ENCODE measurements around the gene NR2C1.

NR2C1 gene

DNA sequence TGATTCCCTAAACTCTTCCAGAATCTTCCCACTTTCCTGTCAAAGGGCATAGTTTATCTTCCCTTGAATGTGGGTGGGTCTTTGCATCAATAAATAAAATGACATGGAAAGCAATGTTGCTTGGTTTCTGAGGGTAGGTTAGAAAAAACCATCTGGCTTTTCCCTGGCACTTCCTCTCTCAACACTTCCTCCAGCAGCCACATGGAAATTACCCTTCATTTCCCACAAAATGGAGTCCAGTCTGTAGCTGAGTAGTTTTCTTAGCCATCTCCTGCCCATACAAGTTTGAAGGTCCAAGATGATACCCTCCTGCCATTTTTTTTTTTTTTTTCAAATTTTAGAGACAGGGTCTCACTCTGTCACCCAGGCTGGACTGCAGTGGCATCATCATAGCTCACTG lies 58.9 kb downstream of the NR2C1 start:
- Histone ChIP-seq H3K4me1 (ENCODE audit: low read length) (no peaks in the 10 kb centered on the region), H3K27ac (ENCODE audit: low read length) (no peak overlapping the region)

DNA sequence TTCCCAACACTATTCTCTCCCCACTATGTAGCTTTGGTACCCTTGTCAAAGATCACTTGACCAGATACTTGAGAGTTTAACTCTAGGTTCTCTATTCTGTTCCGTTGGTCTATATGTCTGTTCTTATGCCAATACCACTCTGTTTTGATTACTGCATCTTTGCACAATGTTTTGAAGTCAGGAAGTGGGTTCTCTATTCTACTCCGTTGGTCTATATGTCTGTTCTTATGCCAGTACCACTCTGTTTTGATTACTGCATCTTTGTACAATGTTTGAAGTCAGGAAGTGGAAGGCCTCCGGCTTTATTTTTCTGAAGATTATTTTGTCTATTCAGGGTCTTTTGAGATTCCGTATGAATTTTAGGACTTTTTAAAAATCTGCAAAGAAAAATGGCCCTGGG lies 67.2 kb downstream of the NR2C1 start:
- no peak overlapping the region for H3K27ac ChIP-seq (ENCODE audit: low read length)
- no peaks in the 10 kb centered on the region for H3K4me1 ChIP-seq (ENCODE audit: low read length)
- TF ChIP-seq EZH2phosphoT487 (IDR thresholded peaks at IDR 0.05; ENCODE audit: low read length) = no peak
- TF ChIP-seq, protein P1, sequence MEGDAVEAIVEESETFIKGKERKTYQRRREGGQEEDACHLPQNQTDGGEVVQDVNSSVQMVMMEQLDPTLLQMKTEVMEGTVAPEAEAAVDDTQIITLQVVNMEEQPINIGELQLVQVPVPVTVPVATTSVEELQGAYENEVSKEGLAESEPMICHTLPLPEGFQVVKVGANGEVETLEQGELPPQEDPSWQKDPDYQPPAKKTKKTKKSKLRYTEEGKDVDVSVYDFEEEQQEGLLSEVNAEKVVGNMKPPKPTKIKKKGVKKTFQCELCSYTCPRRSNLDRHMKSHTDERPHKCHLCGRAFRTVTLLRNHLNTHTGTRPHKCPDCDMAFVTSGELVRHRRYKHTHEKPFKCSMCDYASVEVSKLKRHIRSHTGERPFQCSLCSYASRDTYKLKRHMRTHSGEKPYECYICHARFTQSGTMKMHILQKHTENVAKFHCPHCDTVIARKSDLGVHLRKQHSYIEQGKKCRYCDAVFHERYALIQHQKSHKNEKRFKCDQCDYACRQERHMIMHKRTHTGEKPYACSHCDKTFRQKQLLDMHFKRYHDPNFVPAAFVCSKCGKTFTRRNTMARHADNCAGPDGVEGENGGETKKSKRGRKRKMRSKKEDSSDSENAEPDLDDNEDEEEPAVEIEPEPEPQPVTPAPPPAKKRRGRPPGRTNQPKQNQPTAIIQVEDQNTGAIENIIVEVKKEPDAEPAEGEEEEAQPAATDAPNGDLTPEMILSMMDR (IDR thresholded peaks at IDR 0.05; ENCODE audit: low read length) = no peak
- TF ChIP-seq EZH2 (optimal IDR thresholded peaks at IDR 0.05; ENCODE audit: low read depth, low read length) = no peak
- H3K36me3 ChIP-seq (replicated peaks; ENCODE audit: insufficient read depth, low read length) = no peaks in the 10 kb centered on the region
- no peaks in the 10 kb centered on the region for H3K9me3 ChIP-seq (replicated peaks; ENCODE audit: insufficient read depth, low read length)
- H3K9ac ChIP-seq (ENCODE audit: low read length) = no peak overlapping the region
- no peak overlapping the region for H2AFZ ChIP-seq (ENCODE audit: low read length)
- DNase-seq = no peak
- no peak overlapping the region for H3K4me2 ChIP-seq (ENCODE audit: low read depth, low read length)
- H4K20me1 ChIP-seq (ENCODE audit: insufficient read depth, low read length) = no peaks in the 10 kb centered on the region
- no peaks in the 10 kb centered on the region for H3K27me3 ChIP-seq (replicated peaks; ENCODE audit: insufficient read depth, low read length)
- no peaks in the 10 kb centered on the region for H3K9me2 ChIP-seq (replicated peaks; ENCODE audit: insufficient read depth, low read length)
- peaks cover 22% of the 10 kb centered on the region for H3K79me2 ChIP-seq (ENCODE audit: low read length)
- H3F3A ChIP-seq (ENCODE audit: insufficient read depth, low read length) = no peaks in the 10 kb centered on the region; the same call in 1 of the 2 replicates
- H3K4me3 ChIP-seq (ENCODE audit: low read length) = no peak overlapping the region

More for the DNA sequence above, 58.9 kb downstream of the NR2C1 start:
- H3K9me3 ChIP-seq (replicated peaks; ENCODE audit: insufficient read depth, low read length) = no peaks in the 10 kb centered on the region
- H3F3A ChIP-seq (ENCODE audit: insufficient read depth, low read length) = no peaks in the 10 kb centered on the region
- H3K36me3 ChIP-seq (replicated peaks; ENCODE audit: insufficient read depth, low read length) = no peaks in the 10 kb centered on the region
- TF ChIP-seq, protein P1 (IDR thresholded peaks at IDR 0.05; ENCODE audit: low read length) = no peak
- no peak for TF ChIP-seq EZH2 (optimal IDR thresholded peaks at IDR 0.05; ENCODE audit: low read depth, low read length)
- TF ChIP-seq EZH2phosphoT487 (IDR thresholded peaks at IDR 0.05; ENCODE audit: low read length) = no peak
- no peaks in the 10 kb centered on the region for H4K20me1 ChIP-seq (ENCODE audit: insufficient read depth, low read length)
- H3K27me3 ChIP-seq (replicated peaks; ENCODE audit: insufficient read depth, low read length) = no peaks in the 10 kb centered on the region
- no peak overlapping the region for H2AFZ ChIP-seq (ENCODE audit: low read length)
- H3K9ac ChIP-seq (ENCODE audit: low read length) = no peak overlapping the region
- no peak overlapping the region for H3K4me2 ChIP-seq (ENCODE audit: low read depth, low read length)
- no peaks in the 10 kb centered on the region for H3K79me2 ChIP-seq (ENCODE audit: low read length)
- no peaks in the 10 kb centered on the region; the same call in 1 of the 2 replicates for H3K9me2 ChIP-seq (replicated peaks; ENCODE audit: insufficient read depth, low read length)
- no peak for DNase-seq
- no peak overlapping the region for H3K4me3 ChIP-seq (ENCODE audit: low read length)

DNA sequence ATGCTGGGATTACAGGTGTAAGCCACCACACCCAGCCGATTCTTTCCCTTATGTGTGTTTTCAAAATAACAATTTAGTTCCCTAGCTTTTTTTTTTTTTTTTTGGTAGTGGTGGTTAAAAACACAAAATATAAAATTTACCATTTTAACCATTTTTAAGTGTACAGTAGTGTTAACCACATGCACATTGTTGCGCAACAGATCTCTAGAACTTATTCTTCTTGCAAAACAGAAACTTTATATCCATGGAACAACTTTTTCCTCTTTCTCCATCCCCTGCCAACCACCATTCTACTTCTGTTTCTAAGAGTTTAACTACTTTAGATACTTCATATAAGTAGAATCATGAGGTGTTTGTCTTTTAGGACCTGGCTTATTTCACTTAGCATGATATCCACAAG lies 68.8 kb downstream of the NR2C1 start:
- H3K4me1 ChIP-seq (ENCODE audit: low read length) = no peaks in the 10 kb centered on the region
- no peak overlapping the region for H3K9ac ChIP-seq (ENCODE audit: low read length)
- H3K9me2 ChIP-seq (replicated peaks; ENCODE audit: insufficient read depth, low read length) = no peaks in the 10 kb centered on the region
- no peak overlapping the region for H2AFZ ChIP-seq (ENCODE audit: low read length)
- DNase-seq = no peak
- no peaks in the 10 kb centered on the region for H3K36me3 ChIP-seq (replicated peaks; ENCODE audit: insufficient read depth, low read length)
- TF ChIP-seq, protein P1 (IDR thresholded peaks at IDR 0.05; ENCODE audit: low read length) = no peak
- TF ChIP-seq EZH2phosphoT487 (IDR thresholded peaks at IDR 0.05; ENCODE audit: low read length) (no peak), EZH2 (optimal IDR thresholded peaks at IDR 0.05; ENCODE audit: low read depth, low read length) (no peak)
- H3K4me2 ChIP-seq (ENCODE audit: low read depth, low read length) = no peak overlapping the region
- no peaks in the 10 kb centered on the region; the same call in 1 of the 2 replicates for H3F3A ChIP-seq (ENCODE audit: insufficient read depth, low read length)
- no peaks in the 10 kb centered on the region for H3K27me3 ChIP-seq (replicated peaks; ENCODE audit: insufficient read depth, low read length)
- H3K27ac ChIP-seq (ENCODE audit: low read length) = no peak overlapping the region
- H4K20me1 ChIP-seq (ENCODE audit: insufficient read depth, low read length) = no peaks in the 10 kb centered on the region
- H3K9me3 ChIP-seq (replicated peaks; ENCODE audit: insufficient read depth, low read length) = no peaks in the 10 kb centered on the region
- H3K4me3 ChIP-seq (ENCODE audit: low read length) = no peak overlapping the region
- peaks cover 38% of the 10 kb centered on the region for H3K79me2 ChIP-seq (ENCODE audit: low read length)

Data from MM.1S (cell line).